ENCODE data around the gene TRAF1. TPM values are rescaled to one million over a fixed set of nuclear protein-coding genes. Genes with fewer than 3 reads are reported as not detected.

Gene TRAF1
- polyA plus RNA-seq, 1 donor from 2014 or later = 0.89 TPM

DNA sequence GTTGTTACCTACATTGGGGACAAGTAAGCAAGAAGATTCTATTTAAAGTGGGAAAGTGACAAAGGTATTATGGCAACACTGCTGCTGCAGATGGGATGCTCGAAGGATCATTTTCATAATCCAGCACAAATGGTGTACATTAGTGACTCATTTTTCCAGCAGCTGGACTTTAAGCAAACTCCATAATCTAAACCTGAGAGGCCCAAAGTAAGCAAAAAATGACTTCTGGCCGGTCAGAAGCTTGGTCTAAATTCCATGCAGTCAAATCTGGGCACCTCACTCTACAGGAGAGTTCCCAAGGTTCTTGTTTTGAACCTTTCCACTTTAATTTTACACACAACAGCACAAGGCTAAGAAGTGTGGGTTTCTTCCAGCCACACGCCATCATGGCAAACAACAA is 43.6 kb upstream of the TRAF1 start:
- H3K4me3 ChIP-seq (ENCODE audit: low read length) = no peak overlapping the region
- H2AFZ ChIP-seq (ENCODE audit: low read depth, low read length) = no peak overlapping the region
- H3K4me2 ChIP-seq (ENCODE audit: low read length) = no peak overlapping the region
- H3K27ac ChIP-seq (ENCODE audit: low read length) = no peak overlapping the region
- H4K20me1 ChIP-seq (ENCODE audit: insufficient read depth) = no peaks in the 10 kb centered on the region
- H3F3A ChIP-seq (ENCODE audit: insufficient read depth, low read length, poor library complexity, severe bottlenecking) = no peaks in the 10 kb centered on the region
- no peaks in the 10 kb centered on the region for H3K79me2 ChIP-seq (replicated peaks; ENCODE audit: insufficient read depth, low read length)
- no peaks in the 10 kb centered on the region for H3K9me3 ChIP-seq (ENCODE audit: low read length)
- TF ChIP-seq EP300 (conservative IDR thresholded peaks at IDR 0.05; ENCODE audit: poor library complexity, severe bottlenecking) (no peak), EZH2 (IDR thresholded peaks at IDR 0.05; ENCODE audit: borderline replicate concordance, insufficient read depth, low read length, poor library complexity, severe bottlenecking) (no peak)
- TF ChIP-seq, protein P1, sequence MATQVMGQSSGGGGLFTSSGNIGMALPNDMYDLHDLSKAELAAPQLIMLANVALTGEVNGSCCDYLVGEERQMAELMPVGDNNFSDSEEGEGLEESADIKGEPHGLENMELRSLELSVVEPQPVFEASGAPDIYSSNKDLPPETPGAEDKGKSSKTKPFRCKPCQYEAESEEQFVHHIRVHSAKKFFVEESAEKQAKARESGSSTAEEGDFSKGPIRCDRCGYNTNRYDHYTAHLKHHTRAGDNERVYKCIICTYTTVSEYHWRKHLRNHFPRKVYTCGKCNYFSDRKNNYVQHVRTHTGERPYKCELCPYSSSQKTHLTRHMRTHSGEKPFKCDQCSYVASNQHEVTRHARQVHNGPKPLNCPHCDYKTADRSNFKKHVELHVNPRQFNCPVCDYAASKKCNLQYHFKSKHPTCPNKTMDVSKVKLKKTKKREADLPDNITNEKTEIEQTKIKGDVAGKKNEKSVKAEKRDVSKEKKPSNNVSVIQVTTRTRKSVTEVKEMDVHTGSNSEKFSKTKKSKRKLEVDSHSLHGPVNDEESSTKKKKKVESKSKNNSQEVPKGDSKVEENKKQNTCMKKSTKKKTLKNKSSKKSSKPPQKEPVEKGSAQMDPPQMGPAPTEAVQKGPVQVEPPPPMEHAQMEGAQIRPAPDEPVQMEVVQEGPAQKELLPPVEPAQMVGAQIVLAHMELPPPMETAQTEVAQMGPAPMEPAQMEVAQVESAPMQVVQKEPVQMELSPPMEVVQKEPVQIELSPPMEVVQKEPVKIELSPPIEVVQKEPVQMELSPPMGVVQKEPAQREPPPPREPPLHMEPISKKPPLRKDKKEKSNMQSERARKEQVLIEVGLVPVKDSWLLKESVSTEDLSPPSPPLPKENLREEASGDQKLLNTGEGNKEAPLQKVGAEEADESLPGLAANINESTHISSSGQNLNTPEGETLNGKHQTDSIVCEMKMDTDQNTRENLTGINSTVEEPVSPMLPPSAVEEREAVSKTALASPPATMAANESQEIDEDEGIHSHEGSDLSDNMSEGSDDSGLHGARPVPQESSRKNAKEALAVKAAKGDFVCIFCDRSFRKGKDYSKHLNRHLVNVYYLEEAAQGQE (IDR thresholded peaks at IDR 0.05; ENCODE audit: borderline replicate concordance) = no peak
- no peak overlapping the region for H3K9ac ChIP-seq (ENCODE audit: low read length)
- H3K36me3 ChIP-seq (ENCODE audit: insufficient read depth, low read length) = no peaks in the 10 kb centered on the region
- no peaks in the 10 kb centered on the region for H3K9me2 ChIP-seq (ENCODE audit: insufficient read depth, low read length)
- no peaks in the 10 kb centered on the region for H3K27me3 ChIP-seq (ENCODE audit: insufficient read depth, low read depth, low read length)

DNA sequence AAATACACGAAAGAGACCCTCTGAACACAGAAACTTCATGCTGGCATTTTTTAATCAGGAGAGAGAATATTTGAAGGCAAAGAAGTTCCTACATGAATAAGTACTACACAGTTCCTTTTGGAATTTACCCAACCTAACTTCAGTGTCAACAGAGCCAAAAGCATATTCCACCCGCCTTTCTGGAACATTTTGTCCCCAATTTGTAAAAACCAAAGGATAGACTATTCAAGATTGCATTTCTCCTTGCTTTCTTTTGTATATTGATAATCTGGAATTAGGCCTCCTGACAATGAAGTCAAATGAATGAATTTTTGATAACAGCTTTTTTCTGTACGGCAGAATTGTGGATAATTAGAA is 39.4 kb upstream of the TRAF1 start:
- peak overlapping the region; percentile 21 for H2AFZ ChIP-seq (ENCODE audit: low read depth, low read length)
- H4K20me1 ChIP-seq (ENCODE audit: insufficient read depth) = no peaks in the 10 kb centered on the region
- no peaks in the 10 kb centered on the region for H3K36me3 ChIP-seq (ENCODE audit: insufficient read depth, low read length)
- H3F3A ChIP-seq (ENCODE audit: insufficient read depth, low read length, poor library complexity, severe bottlenecking) = no peaks in the 10 kb centered on the region
- H3K27ac ChIP-seq (ENCODE audit: low read length) = peak overlapping the region; percentile 78
- no peaks in the 10 kb centered on the region for H3K27me3 ChIP-seq (ENCODE audit: insufficient read depth, low read depth, low read length)
- no peaks in the 10 kb centered on the region for H3K9me2 ChIP-seq (ENCODE audit: insufficient read depth, low read length)
- TF ChIP-seq, protein P1 (IDR thresholded peaks at IDR 0.05; ENCODE audit: borderline replicate concordance) = no peak
- TF ChIP-seq SMC3 (conservative IDR thresholded peaks at IDR 0.05; ENCODE audit: poor library complexity) (no peak), POLR2AphosphoS5 (IDR thresholded peaks at IDR 0.05) (no peak), TAF1 (IDR thresholded peaks at IDR 0.05; ENCODE audit: low read depth) (no peak), MXI1 (conservative IDR thresholded peaks at IDR 0.05; ENCODE audit: poor library complexity, severe bottlenecking) (no peak), EZH2 (IDR thresholded peaks at IDR 0.05; ENCODE audit: borderline replicate concordance, insufficient read depth, low read length, poor library complexity, severe bottlenecking) (no peak), EP300 (conservative IDR thresholded peaks at IDR 0.05; ENCODE audit: poor library complexity, severe bottlenecking) (no peak), RAD21 (conservative IDR thresholded peaks at IDR 0.05) (no peak)
- TF ChIP-seq, protein P2, sequence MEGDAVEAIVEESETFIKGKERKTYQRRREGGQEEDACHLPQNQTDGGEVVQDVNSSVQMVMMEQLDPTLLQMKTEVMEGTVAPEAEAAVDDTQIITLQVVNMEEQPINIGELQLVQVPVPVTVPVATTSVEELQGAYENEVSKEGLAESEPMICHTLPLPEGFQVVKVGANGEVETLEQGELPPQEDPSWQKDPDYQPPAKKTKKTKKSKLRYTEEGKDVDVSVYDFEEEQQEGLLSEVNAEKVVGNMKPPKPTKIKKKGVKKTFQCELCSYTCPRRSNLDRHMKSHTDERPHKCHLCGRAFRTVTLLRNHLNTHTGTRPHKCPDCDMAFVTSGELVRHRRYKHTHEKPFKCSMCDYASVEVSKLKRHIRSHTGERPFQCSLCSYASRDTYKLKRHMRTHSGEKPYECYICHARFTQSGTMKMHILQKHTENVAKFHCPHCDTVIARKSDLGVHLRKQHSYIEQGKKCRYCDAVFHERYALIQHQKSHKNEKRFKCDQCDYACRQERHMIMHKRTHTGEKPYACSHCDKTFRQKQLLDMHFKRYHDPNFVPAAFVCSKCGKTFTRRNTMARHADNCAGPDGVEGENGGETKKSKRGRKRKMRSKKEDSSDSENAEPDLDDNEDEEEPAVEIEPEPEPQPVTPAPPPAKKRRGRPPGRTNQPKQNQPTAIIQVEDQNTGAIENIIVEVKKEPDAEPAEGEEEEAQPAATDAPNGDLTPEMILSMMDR (IDR thresholded peaks at IDR 0.05; ENCODE audit: poor library complexity, severe bottlenecking) = no peak
- H3K79me2 ChIP-seq (replicated peaks; ENCODE audit: insufficient read depth, low read length) = no peaks in the 10 kb centered on the region
- H3K9me3 ChIP-seq (ENCODE audit: low read length) = no peaks in the 10 kb centered on the region
- H3K9ac ChIP-seq (ENCODE audit: low read length) = peak overlapping the region; percentile 34
- peak overlapping the region; percentile 64 for H3K4me2 ChIP-seq (ENCODE audit: low read length)
- peak overlapping the region; percentile 48 for H3K4me3 ChIP-seq (ENCODE audit: low read length)

All from neural cell (in vitro differentiated cells).